HepG2 (cell line): ENCODE results near the gene RPGRIP1. TPM values are rescaled to one million over a fixed set of nuclear protein-coding genes. Genes with fewer than 3 reads are reported as not detected.

Experiments used
- BCL6 ChIP-seq: IDR thresholded peaks from 2 replicates; pipeline ENCODE4 v1.6.1; 2016; ENCODE audit warnings: missing genetic modification reagents, missing compliant biosample characterization
- DNMT1 ChIP-seq: sonication (generic); formaldehyde crosslinking; IDR thresholded peaks from 2 replicates; pipeline ENCODE4 v1.5.1; 2020; ENCODE audit warnings: mild to moderate bottlenecking, missing genetic modification reagents
- FOXM1 ChIP-seq: sonication (generic); formaldehyde crosslinking; IDR thresholded peaks from 2 replicates; pipeline ENCODE4 v1.5.0; 2020; ENCODE audit warnings: missing genetic modification reagents
- GFI1 ChIP-seq: sonication (generic); formaldehyde crosslinking; IDR thresholded peaks from 2 replicates; pipeline ENCODE4 v1.5.0; 2020; ENCODE audit warnings: missing genetic modification reagents, mild to moderate bottlenecking, borderline replicate concordance
- HIC2 ChIP-seq: sonication (generic); formaldehyde crosslinking; IDR thresholded peaks from 2 replicates; pipeline ENCODE4 v1.9.0; 2022; ENCODE audit warnings: low read depth, missing genetic modification reagents
- KLF11 ChIP-seq: IDR thresholded peaks from 2 replicates; pipeline ENCODE4 v1.6.1; 2016; ENCODE audit warnings: missing compliant biosample characterization
- KLF9 ChIP-seq: IDR thresholded peaks from 2 replicates; pipeline ENCODE4 v1.6.1; 2016; ENCODE audit warnings: low read depth
- MEF2D ChIP-seq: sonication (generic); formaldehyde crosslinking; IDR thresholded peaks from 2 replicates; pipeline ENCODE4 v1.5.1; 2020; ENCODE audit warnings: mild to moderate bottlenecking, missing genetic modification reagents
- MYNN ChIP-seq: sonication (generic); formaldehyde crosslinking; IDR thresholded peaks from 2 replicates; pipeline ENCODE4 v1.4.0; 2020; ENCODE audit warnings: mild to moderate bottlenecking, low read depth, missing genetic modification reagents
- NFIC ChIP-seq: IDR thresholded peaks from 2 replicates; pipeline ENCODE4 v1.6.1; 2012; ENCODE audit warnings: mild to moderate bottlenecking, low read length, inconsistent platforms
- PRMT3 ChIP-seq: sonication (generic); formaldehyde crosslinking; IDR thresholded peaks from 2 replicates; pipeline ENCODE4 v1.8.1; 2022; ENCODE audit warnings: low read depth, mild to moderate bottlenecking, moderate library complexity, missing genetic modification reagents, borderline replicate concordance
- RAD51 ChIP-seq: fragments of 450-650 bp; IDR thresholded peaks from 2 replicates; pipeline ENCODE4 v1.6.1; 2016; ENCODE audit warnings: borderline replicate concordance
- RBAK ChIP-seq: sonication (generic); formaldehyde crosslinking; IDR thresholded peaks from 2 replicates; pipeline ENCODE4 v1.5.1; 2020; ENCODE audit warnings: mild to moderate bottlenecking, missing genetic modification reagents
- SNAPC2 ChIP-seq: sonication (generic); formaldehyde crosslinking; IDR thresholded peaks from 2 replicates; pipeline ENCODE4 v1.8.1; 2022; ENCODE audit warnings: mild to moderate bottlenecking, missing genetic modification reagents
- SRF ChIP-seq: IDR thresholded peaks from 2 replicates; pipeline ENCODE4 v1.6.1; 2011; ENCODE audit warnings: mild to moderate bottlenecking, low read depth, low read length, moderate library complexity
- TGIF2 ChIP-seq: IDR thresholded peaks from 2 replicates; pipeline ENCODE4 v1.6.1; 2016; ENCODE audit warnings: control low read depth, missing compliant biosample characterization
- THAP9 ChIP-seq: sonication (generic); formaldehyde crosslinking; IDR thresholded peaks from 2 replicates; pipeline ENCODE4; 2020; ENCODE audit warnings: missing genetic modification reagents, mild to moderate bottlenecking, borderline replicate concordance
- ZBTB20 ChIP-seq: sonication (generic); formaldehyde crosslinking; IDR thresholded peaks from 2 replicates; pipeline ENCODE4 v1.8.1; 2023; ENCODE audit warnings: missing genetic modification reagents, low read depth, mild to moderate bottlenecking, borderline replicate concordance
- ZNF263 ChIP-seq: sonication (generic); formaldehyde crosslinking; IDR thresholded peaks from 2 replicates; pipeline ENCODE4 v1.4.0; 2020; ENCODE audit warnings: missing genetic modification reagents
- ZNF577 ChIP-seq: sonication (generic); formaldehyde crosslinking; IDR thresholded peaks from 2 replicates; pipeline ENCODE4 v1.4.0; 2020; ENCODE audit warnings: mild to moderate bottlenecking, low read depth, missing genetic modification reagents, borderline replicate concordance
- ZNF598 ChIP-seq: sonication (generic); formaldehyde crosslinking; IDR thresholded peaks from 2 replicates; pipeline ENCODE4 v1.5.1; 2020; ENCODE audit warnings: mild to moderate bottlenecking, missing genetic modification reagents, borderline replicate concordance
- ZNF710 ChIP-seq: sonication (generic); formaldehyde crosslinking; IDR thresholded peaks from 2 replicates; pipeline ENCODE4 v1.5.0; 2020; ENCODE audit warnings: mild to moderate bottlenecking, missing genetic modification reagents, borderline replicate concordance
- polyA plus RNA-seq, 8 experiments: library from polyadenylated mRNA; depleted of rRNA in 3 of 8; stranded (reverse) in 7 of 8; unstranded in 1 of 8; fragments of >200 nt; fragmentation: Illumina TruSeq in 4 of 8; extraction: Trizol in 4 of 8; gene quantifications; 2 replicates each; pipeline versions ENCODE4 v1.2.1 to v1.2.3, GENCODE V29; 2011 to 2016; ENCODE audit warnings: low read depth in 4 of 8, missing spikeins in 1 of 8, mixed read lengths in 1 of 8; ENCODE audit not compliant: insufficient read depth in 1 of 8
- total RNA-seq, 5 experiments: library from RNA; depleted of rRNA; stranded (reverse); fragments of >200 nt; fragmentation: Illumina TruSeq; extraction: Trizol; gene quantifications; 2 replicates each; pipeline ENCODE4 v1.2.3, GENCODE V29; 2016; ENCODE audit warnings: low read depth in 1 of 5
- TF ChIP-seq, protein P1 (sequence below): sonication (generic); formaldehyde crosslinking; IDR thresholded peaks from 2 replicates; pipeline ENCODE4 v1.4.0; 2020; ENCODE audit warnings: missing genetic modification reagents

The RPGRIP1 gene
- total and polyA plus RNA-seq, 2 of the 13 experiments (the other 11 are each of a cell fraction or from before 2014, with no cell fraction given), result 0.13 to 1.1 TPM

GRCh38 chr14:21308479-21309237, 28.8 kb downstream of the RPGRIP1 start (continued):
- TF ChIP-seq, protein P1, sequence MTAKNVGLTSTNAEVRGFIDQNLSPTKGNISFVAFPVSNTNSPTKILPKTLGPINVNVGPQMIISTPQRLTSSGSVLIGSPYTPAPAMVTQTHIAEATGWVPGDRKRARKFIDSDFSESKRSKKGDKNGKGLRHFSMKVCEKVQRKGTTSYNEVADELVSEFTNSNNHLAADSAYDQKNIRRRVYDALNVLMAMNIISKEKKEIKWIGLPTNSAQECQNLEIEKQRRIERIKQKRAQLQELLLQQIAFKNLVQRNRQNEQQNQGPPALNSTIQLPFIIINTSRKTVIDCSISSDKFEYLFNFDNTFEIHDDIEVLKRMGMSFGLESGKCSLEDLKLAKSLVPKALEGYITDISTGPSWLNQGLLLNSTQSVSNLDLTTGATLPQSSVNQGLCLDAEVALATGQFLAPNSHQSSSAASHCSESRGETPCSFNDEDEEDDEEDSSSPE (CRISPR knock-in tag), result peak; percentile 98
- TF ChIP-seq ZNF710 (CRISPR knock-in tag) (no peak), SRF (peak; percentile 95), HIC2 (no peak), ZNF598 (CRISPR knock-in tag) (no peak; the same call in 1 of the 2 replicates), PRMT3 (CRISPR knock-in tag) (no peak), SNAPC2 (peak; percentile 94), MYNN (0 out of 2 replicates have a peak, but pooled peaks have one; percentile 5), KLF9 (CRISPR knock-in tag) (no peak), ZNF577 (CRISPR knock-in tag) (no peak), FOXM1 (no peak), NFIC (peak; percentile 24; the same call in 1 of the 2 replicates), ZNF263 (no peak), TGIF2 (CRISPR knock-in tag) (peak; percentile 75; the same call in 1 of the 2 replicates), THAP9 (CRISPR knock-in tag) (peak; percentile 63; the same call in 1 of the 2 replicates), GFI1 (CRISPR knock-in tag) (no peak), DNMT1 (CRISPR knock-in tag) (no peak), KLF11 (peak; percentile 12; the same call in 1 of the 2 replicates), BCL6 (CRISPR knock-in tag) (0 out of 2 replicates have a peak, but pooled peaks have one; percentile 9), RAD51 (no peak), MEF2D (CRISPR knock-in tag) (peak; percentile 8; the same call in 1 of the 2 replicates), RBAK (CRISPR knock-in tag) (no peak), ZBTB20 (CRISPR knock-in tag) (0 out of 2 replicates have a peak, but pooled peaks have one; percentile 49)
